HepG2 (cell line): Measurements from ENCODE around the gene MZF1. TPM values are rescaled to one million over a fixed set of nuclear protein-coding genes. Genes with fewer than 3 reads are reported as not detected.

Source experiments
- ELF1 ChIP-seq: sonication (generic); formaldehyde crosslinking; IDR thresholded peaks from 2 replicates; pipeline ENCODE4 v1.4.0; 2020; ENCODE audit warnings: missing genetic modification reagents
- NFAT5 ChIP-seq: sonication (generic); formaldehyde crosslinking; IDR thresholded peaks from 2 replicates; pipeline ENCODE4 v1.4.0; 2020; ENCODE audit warnings: missing genetic modification reagents
- NPAS2 ChIP-seq: sonication (generic); formaldehyde crosslinking; IDR thresholded peaks from 2 replicates; pipeline ENCODE4 v1.8.0; 2022; ENCODE audit warnings: mild to moderate bottlenecking, missing genetic modification reagents, borderline replicate concordance
- POLR2AphosphoS5 ChIP-seq: IDR thresholded peaks from 2 replicates; pipeline ENCODE4 v1.6.1; 2012; ENCODE audit warnings: low read depth, low read length
- RELA ChIP-seq: sonication (generic); formaldehyde crosslinking; IDR thresholded peaks from 2 replicates; pipeline ENCODE4 v1.4.0; 2020; ENCODE audit warnings: missing genetic modification reagents
- RNF2 ChIP-seq: fragments of 450-650 bp; conservative IDR thresholded peaks from 2 replicates; pipeline ENCODE4 v1.6.1; 2016; ENCODE audit warnings: low read depth
- SYNCRIP ChIP-seq: fragments of 200-400 bp; formaldehyde crosslinking; IDR thresholded peaks from 2 replicates; pipeline ENCODE4 v1.6.1; 2018; ENCODE audit warnings: mild to moderate bottlenecking, low read depth, low read length; ENCODE audit not compliant: insufficient read depth
- TBP ChIP-seq: sonication (generic); formaldehyde crosslinking; IDR thresholded peaks from 2 replicates; pipeline ENCODE4 v1.5.0; 2020; ENCODE audit warnings: missing genetic modification reagents
- ZFP37 ChIP-seq: sonication (generic); formaldehyde crosslinking; IDR thresholded peaks from 2 replicates; pipeline ENCODE4 v1.4.0; 2020; ENCODE audit warnings: missing genetic modification reagents, borderline replicate concordance
- ZNF143 ChIP-seq: sonication (generic); formaldehyde crosslinking; IDR thresholded peaks from 2 replicates; pipeline ENCODE4 v1.4.0; 2020; ENCODE audit warnings: missing genetic modification reagents
- ZNF564 ChIP-seq: sonication (generic); formaldehyde crosslinking; IDR thresholded peaks from 2 replicates; pipeline ENCODE4 v1.8.1; 2023; ENCODE audit warnings: mild to moderate bottlenecking, missing genetic modification reagents
- ZNF660 ChIP-seq: sonication (generic); formaldehyde crosslinking; IDR thresholded peaks from 2 replicates; pipeline ENCODE4 v1.5.1; 2020; ENCODE audit warnings: mild to moderate bottlenecking, low read depth, missing genetic modification reagents, borderline replicate concordance
- ZNF709 ChIP-seq: sonication (generic); formaldehyde crosslinking; IDR thresholded peaks from 2 replicates; pipeline ENCODE4 v1.5.0; 2020; ENCODE audit warnings: mild to moderate bottlenecking, missing genetic modification reagents
- ZNF75D ChIP-seq: sonication (generic); formaldehyde crosslinking; IDR thresholded peaks from 2 replicates; pipeline ENCODE4 v1.8.1; 2023; ENCODE audit warnings: missing genetic modification reagents, mild to moderate bottlenecking, borderline replicate concordance
- ZNF773 ChIP-seq: sonication (generic); formaldehyde crosslinking; IDR thresholded peaks from 2 replicates; pipeline ENCODE4 v1.4.0; 2020; ENCODE audit warnings: missing genetic modification reagents, borderline replicate concordance
- polyA plus RNA-seq, 8 experiments: library from polyadenylated mRNA; depleted of rRNA in 3 of 8; stranded (reverse) in 7 of 8; unstranded in 1 of 8; fragments of >200 nt; fragmentation: Illumina TruSeq in 4 of 8; extraction: Trizol in 4 of 8; gene quantifications; 2 replicates each; pipeline versions ENCODE4 v1.2.1 to v1.2.3, GENCODE V29; 2011 to 2016; ENCODE audit warnings: low read depth in 4 of 8, missing spikeins in 1 of 8, mixed read lengths in 1 of 8; ENCODE audit not compliant: insufficient read depth in 1 of 8
- total RNA-seq, 5 experiments: library from RNA; depleted of rRNA; stranded (reverse); fragments of >200 nt; fragmentation: Illumina TruSeq; extraction: Trizol; gene quantifications; 2 replicates each; pipeline ENCODE4 v1.2.3, GENCODE V29; 2016; ENCODE audit warnings: low read depth in 1 of 5
- TF ChIP-seq, protein P1 (sequence below): sonication (generic); formaldehyde crosslinking; IDR thresholded peaks from 2 replicates; pipeline ENCODE4 v1.4.0; 2020; ENCODE audit warnings: missing genetic modification reagents
- TF ChIP-seq, protein P2 (sequence below): sonication (generic); formaldehyde crosslinking; IDR thresholded peaks from 2 replicates; pipeline ENCODE4 v1.5.1; 2020; ENCODE audit warnings: missing genetic modification reagents, mild to moderate bottlenecking, borderline replicate concordance

Gene MZF1
- total and polyA plus RNA-seq, 2 of the 13 experiments (the other 11 are each of a cell fraction or from before 2014, with no cell fraction given) = 3.1 to 8.1 TPM

GRCh38 chr19:58554494-58555368 is 18.4 kb downstream of the MZF1 start, which contains the start of gene CHMP2A (continued):
- TF ChIP-seq, protein P1, sequence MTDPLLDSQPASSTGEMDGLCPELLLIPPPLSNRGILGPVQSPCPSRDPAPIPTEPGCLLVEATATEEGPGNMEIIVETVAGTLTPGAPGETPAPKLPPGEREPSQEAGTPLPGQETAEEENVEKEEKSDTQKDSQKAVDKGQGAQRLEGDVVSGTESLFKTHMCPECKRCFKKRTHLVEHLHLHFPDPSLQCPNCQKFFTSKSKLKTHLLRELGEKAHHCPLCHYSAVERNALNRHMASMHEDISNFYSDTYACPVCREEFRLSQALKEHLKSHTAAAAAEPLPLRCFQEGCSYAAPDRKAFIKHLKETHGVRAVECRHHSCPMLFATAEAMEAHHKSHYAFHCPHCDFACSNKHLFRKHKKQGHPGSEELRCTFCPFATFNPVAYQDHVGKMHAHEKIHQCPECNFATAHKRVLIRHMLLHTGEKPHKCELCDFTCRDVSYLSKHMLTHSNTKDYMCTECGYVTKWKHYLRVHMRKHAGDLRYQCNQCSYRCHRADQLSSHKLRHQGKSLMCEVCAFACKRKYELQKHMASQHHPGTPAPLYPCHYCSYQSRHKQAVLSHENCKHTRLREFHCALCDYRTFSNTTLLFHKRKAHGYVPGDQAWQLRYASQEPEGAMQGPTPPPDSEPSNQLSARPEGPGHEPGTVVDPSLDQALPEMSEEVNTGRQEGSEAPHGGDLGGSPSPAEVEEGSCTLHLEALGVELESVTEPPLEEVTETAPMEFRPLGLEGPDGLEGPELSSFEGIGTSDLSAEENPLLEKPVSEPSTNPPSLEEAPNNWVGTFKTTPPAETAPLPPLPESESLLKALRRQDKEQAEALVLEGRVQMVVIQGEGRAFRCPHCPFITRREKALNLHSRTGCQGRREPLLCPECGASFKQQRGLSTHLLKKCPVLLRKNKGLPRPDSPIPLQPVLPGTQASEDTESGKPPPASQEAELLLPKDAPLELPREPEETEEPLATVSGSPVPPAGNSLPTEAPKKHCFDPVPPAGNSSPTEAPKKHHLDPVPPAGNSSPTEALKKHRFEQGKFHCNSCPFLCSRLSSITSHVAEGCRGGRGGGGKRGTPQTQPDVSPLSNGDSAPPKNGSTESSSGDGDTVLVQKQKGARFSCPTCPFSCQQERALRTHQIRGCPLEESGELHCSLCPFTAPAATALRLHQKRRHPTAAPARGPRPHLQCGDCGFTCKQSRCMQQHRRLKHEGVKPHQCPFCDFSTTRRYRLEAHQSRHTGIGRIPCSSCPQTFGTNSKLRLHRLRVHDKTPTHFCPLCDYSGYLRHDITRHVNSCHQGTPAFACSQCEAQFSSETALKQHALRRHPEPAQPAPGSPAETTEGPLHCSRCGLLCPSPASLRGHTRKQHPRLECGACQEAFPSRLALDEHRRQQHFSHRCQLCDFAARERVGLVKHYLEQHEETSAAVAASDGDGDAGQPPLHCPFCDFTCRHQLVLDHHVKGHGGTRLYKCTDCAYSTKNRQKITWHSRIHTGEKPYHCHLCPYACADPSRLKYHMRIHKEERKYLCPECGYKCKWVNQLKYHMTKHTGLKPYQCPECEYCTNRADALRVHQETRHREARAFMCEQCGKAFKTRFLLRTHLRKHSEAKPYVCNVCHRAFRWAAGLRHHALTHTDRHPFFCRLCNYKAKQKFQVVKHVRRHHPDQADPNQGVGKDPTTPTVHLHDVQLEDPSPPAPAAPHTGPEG (CRISPR knock-in tag) = peak; percentile 85; the same call in 1 of the 2 replicates
- TF ChIP-seq ELF1 (CRISPR knock-in tag) = peak; percentile 94
- TF ChIP-seq NFAT5 (CRISPR knock-in tag) = no peak
- TF ChIP-seq RELA (CRISPR knock-in tag) = no peak
- TF ChIP-seq POLR2AphosphoS5 = peak; percentile 50
- TF ChIP-seq ZNF143 (CRISPR knock-in tag) = peak; percentile 70
- no peak for TF ChIP-seq SYNCRIP
- no peak for TF ChIP-seq TBP
- no peak for TF ChIP-seq ZNF564 (CRISPR knock-in tag)
- TF ChIP-seq ZNF660 = no peak
- TF ChIP-seq NPAS2 = no peak
- no peak for TF ChIP-seq ZNF75D (CRISPR knock-in tag)
- TF ChIP-seq, protein P2, sequence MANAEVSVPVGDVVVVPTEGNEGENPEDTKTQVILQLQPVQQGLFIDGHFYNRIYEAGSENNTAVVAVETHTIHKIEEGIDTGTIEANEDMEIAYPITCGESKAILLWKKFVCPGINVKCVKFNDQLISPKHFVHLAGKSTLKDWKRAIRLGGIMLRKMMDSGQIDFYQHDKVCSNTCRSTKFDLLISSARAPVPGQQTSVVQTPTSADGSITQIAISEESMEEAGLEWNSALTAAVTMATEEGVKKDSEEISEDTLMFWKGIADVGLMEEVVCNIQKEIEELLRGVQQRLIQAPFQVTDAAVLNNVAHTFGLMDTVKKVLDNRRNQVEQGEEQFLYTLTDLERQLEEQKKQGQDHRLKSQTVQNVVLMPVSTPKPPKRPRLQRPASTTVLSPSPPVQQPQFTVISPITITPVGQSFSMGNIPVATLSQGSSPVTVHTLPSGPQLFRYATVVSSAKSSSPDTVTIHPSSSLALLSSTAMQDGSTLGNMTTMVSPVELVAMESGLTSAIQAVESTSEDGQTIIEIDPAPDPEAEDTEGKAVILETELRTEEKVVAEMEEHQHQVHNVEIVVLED = peak; percentile 91
- TF ChIP-seq ZFP37 (CRISPR knock-in tag) = 0 out of 2 replicates have a peak, but pooled peaks have one; percentile 27
- TF ChIP-seq RNF2 = no peak
- TF ChIP-seq ZNF709 (CRISPR knock-in tag) = no peak
- TF ChIP-seq ZNF773 (CRISPR knock-in tag) = no peak
